Loucy (cell line): ENCODE data around the gene FOXJ3.
A peak's percentile ranks its signal among the peaks of the same experiment; 100 is the strongest.

Source experiments
- H2AFZ ChIP-seq: fragments of 200-600 bp; sonication (generic); 2 replicates; pipeline ENCODE4 v1.6.0; 2016; ENCODE audit warnings: antibody characterized with exemption, mild to moderate bottlenecking, low read length, moderate library complexity
- H3F3A ChIP-seq: fragments of 200-600 bp; 2 replicates; pipeline ENCODE4 v1.6.0; 2016; ENCODE audit warnings: antibody characterized with exemption, low read depth, mild to moderate bottlenecking
- H3K27me3 ChIP-seq: fragments of 200-600 bp; sonication (generic); 2 replicates; pipeline ENCODE4 v1.6.1; 2014; ENCODE audit warnings: low read length, mild to moderate bottlenecking; ENCODE audit not compliant: insufficient read depth, poor library complexity, severe bottlenecking
- H3K36me3 ChIP-seq: fragments of 200-600 bp; sonication (generic); 2 replicates; pipeline ENCODE4 v1.6.1; 2016; ENCODE audit warnings: low read length; ENCODE audit not compliant: insufficient read depth
- H3K4me1 ChIP-seq: fragments of 200-600 bp; sonication (generic); 2 replicates; pipeline ENCODE4 v1.5.1; 2014; ENCODE audit warnings: low read length, mild to moderate bottlenecking; ENCODE audit not compliant: insufficient read depth, poor library complexity, severe bottlenecking
- H3K4me2 ChIP-seq: fragments of 200-600 bp; sonication (generic); 2 replicates; pipeline ENCODE4 v1.6.0; 2014; ENCODE audit warnings: antibody characterized with exemption, low read length, low read depth, mild to moderate bottlenecking; ENCODE audit not compliant: poor library complexity, severe bottlenecking
- H3K4me3 ChIP-seq: fragments of 200-600 bp; sonication (generic); 2 replicates; pipeline ENCODE4 v1.5.1; 2014; ENCODE audit warnings: low read length, mild to moderate bottlenecking, mixed read lengths; ENCODE audit not compliant: poor library complexity, severe bottlenecking
- H3K79me2 ChIP-seq: fragments of 200-600 bp; sonication (generic); 2 replicates; pipeline ENCODE4 v1.6.1; 2014; ENCODE audit warnings: low read length; ENCODE audit not compliant: insufficient read depth
- H3K9ac ChIP-seq: fragments of 200-600 bp; sonication (generic); 2 replicates; pipeline ENCODE4 v1.6.0; 2014; ENCODE audit warnings: mild to moderate bottlenecking, low read depth, low read length, moderate library complexity; ENCODE audit not compliant: poor library complexity, severe bottlenecking
- H3K9me2 ChIP-seq: fragments of 200-600 bp; sonication (generic); replicated peaks from 2 replicates; pipeline ENCODE4 v1.6.1; 2016; ENCODE audit warnings: low read depth, low read length, mixed read lengths
- H3K9me3 ChIP-seq: fragments of 200-600 bp; sonication (generic); 2 replicates; pipeline ENCODE4 v1.6.1; 2014; ENCODE audit warnings: mild to moderate bottlenecking, antibody characterized with exemption, low read length, low read depth; ENCODE audit not compliant: insufficient read depth
- H4K20me1 ChIP-seq: fragments of 200-600 bp; sonication (generic); 2 replicates; pipeline ENCODE4 v1.6.0; 2014; ENCODE audit warnings: antibody characterized with exemption, low read length, mild to moderate bottlenecking; ENCODE audit not compliant: insufficient read depth, poor library complexity, severe bottlenecking
- CTCF ChIP-seq: fragments of 200-600 bp; sonication (generic); conservative IDR thresholded peaks from 2 replicates; pipeline ENCODE4 v1.5.1; 2014; ENCODE audit warnings: mild to moderate bottlenecking, antibody characterized with exemption, low read length
- EZH2phosphoT487 ChIP-seq: fragments of 200-600 bp; IDR thresholded peaks from 2 replicates; pipeline ENCODE4 v1.6.1; 2018; ENCODE audit warnings: antibody characterized with exemption, mild to moderate bottlenecking, moderate library complexity, borderline replicate concordance

Gene FOXJ3

GRCh38 chr1:42150651-42151050, 184.4 kb downstream of the FOXJ3 start:
- no peaks in the 10 kb centered on the region for H3K9me2 ChIP-seq
- no peaks in the 10 kb centered on the region for H3K79me2 ChIP-seq
- H3K9ac ChIP-seq = no peak overlapping the region
- H3K4me3 ChIP-seq = no peak overlapping the region
- H3K9me3 ChIP-seq = no peaks in the 10 kb centered on the region
- no peaks in the 10 kb centered on the region for H4K20me1 ChIP-seq
- no peak overlapping the region for H3K4me2 ChIP-seq
- no peaks in the 10 kb centered on the region for H3K27me3 ChIP-seq
- TF ChIP-seq CTCF = no peak
- no peak for TF ChIP-seq EZH2phosphoT487
- no peaks in the 10 kb centered on the region for H3K36me3 ChIP-seq
- H2AFZ ChIP-seq = no peak overlapping the region
- no peaks in the 10 kb centered on the region for H3F3A ChIP-seq
- no peaks in the 10 kb centered on the region for H3K4me1 ChIP-seq

GRCh38 chr1:42148166-42148565, 186.9 kb downstream of the FOXJ3 start:
- no peaks in the 10 kb centered on the region for H3K27me3 ChIP-seq
- no peaks in the 10 kb centered on the region for H3K9me3 ChIP-seq
- no peak overlapping the region; the same call in 1 of the 2 replicates for H2AFZ ChIP-seq
- TF ChIP-seq CTCF (no peak), EZH2phosphoT487 (no peak)
- no peaks in the 10 kb centered on the region for H3K9me2 ChIP-seq
- no peaks in the 10 kb centered on the region for H3K36me3 ChIP-seq
- H3K4me3 ChIP-seq = no peak overlapping the region
- H3K9ac ChIP-seq = no peak overlapping the region
- H3K79me2 ChIP-seq = no peaks in the 10 kb centered on the region
- H3F3A ChIP-seq = no peaks in the 10 kb centered on the region
- H3K4me1 ChIP-seq = peaks cover 11% of the 10 kb centered on the region
- no peak overlapping the region for H3K4me2 ChIP-seq
- no peaks in the 10 kb centered on the region for H4K20me1 ChIP-seq

- H3K4me3 ChIP-seq = no peak overlapping the region
- no peaks in the 10 kb centered on the region for H3K9me3 ChIP-seq
- no peak overlapping the region for H2AFZ ChIP-seq
- H3K9ac ChIP-seq = no peak overlapping the region
- H3F3A ChIP-seq = no peaks in the 10 kb centered on the region
- no peak for TF ChIP-seq EZH2phosphoT487
- peak; percentile 90 for TF ChIP-seq CTCF
- H3K4me2 ChIP-seq = no peak overlapping the region
- peaks cover 14% of the 10 kb centered on the region for H3K4me1 ChIP-seq
- no peaks in the 10 kb centered on the region for H3K9me2 ChIP-seq
- H3K36me3 ChIP-seq = no peaks in the 10 kb centered on the region
- no peaks in the 10 kb centered on the region for H3K79me2 ChIP-seq
- no peaks in the 10 kb centered on the region for H3K27me3 ChIP-seq
- H4K20me1 ChIP-seq = no peaks in the 10 kb centered on the region
These were observed 188.3 kb downstream of the FOXJ3 start for GRCh38 chr1:42146626-42147320.
